ENCODE data around the gene THRAP3. TPM values are rescaled to one million over a fixed set of nuclear protein-coding genes. Genes with fewer than 3 reads are reported as not detected.

THRAP3 gene
- total and polyA plus RNA-seq, 7 donors: 45.8 to 159 (median 96.6) TPM

GRCh38 chr1:36285443-36286101 is 61.3 kb downstream of the THRAP3 start:
- WGBS, 3 donors: 37 to 49% (median 41%) methylated on average over 7 of the region's 7 CpGs
- Histone ChIP-seq H3K27me3 (ENCODE audit: insufficient read depth in 3 of 3, low read length in 2 of 3) (no peaks in the 10 kb centered on the region), H3K36me3 (ENCODE audit: insufficient read depth in 1 of 2, low read depth in 1 of 2) (peaks cover 4 to 82% of the 10 kb centered on the region in 2 donors), H3K9me3 (no peaks in the 10 kb centered on the region), H3K4me3 (peak overlapping the region; percentile 30), H3K4me1 (peaks cover 93% of the 10 kb centered on the region), H3K27ac (peak overlapping the region; percentile 91)
- peak; percentile 81 to 85 (median 84) for ATAC-seq
- intact Hi-C loops (cut with DNase I): loop anchor here (2.0 to 5.0 kb wide), 4 partner anchors 58 to 188 kb away; partner anchors contain the start of genes MAP7D1 (in 1 of the 2) and THRAP3 (in 1 of the 2)
- DNase-seq: no peak
- TF ChIP-seq, protein P1, sequence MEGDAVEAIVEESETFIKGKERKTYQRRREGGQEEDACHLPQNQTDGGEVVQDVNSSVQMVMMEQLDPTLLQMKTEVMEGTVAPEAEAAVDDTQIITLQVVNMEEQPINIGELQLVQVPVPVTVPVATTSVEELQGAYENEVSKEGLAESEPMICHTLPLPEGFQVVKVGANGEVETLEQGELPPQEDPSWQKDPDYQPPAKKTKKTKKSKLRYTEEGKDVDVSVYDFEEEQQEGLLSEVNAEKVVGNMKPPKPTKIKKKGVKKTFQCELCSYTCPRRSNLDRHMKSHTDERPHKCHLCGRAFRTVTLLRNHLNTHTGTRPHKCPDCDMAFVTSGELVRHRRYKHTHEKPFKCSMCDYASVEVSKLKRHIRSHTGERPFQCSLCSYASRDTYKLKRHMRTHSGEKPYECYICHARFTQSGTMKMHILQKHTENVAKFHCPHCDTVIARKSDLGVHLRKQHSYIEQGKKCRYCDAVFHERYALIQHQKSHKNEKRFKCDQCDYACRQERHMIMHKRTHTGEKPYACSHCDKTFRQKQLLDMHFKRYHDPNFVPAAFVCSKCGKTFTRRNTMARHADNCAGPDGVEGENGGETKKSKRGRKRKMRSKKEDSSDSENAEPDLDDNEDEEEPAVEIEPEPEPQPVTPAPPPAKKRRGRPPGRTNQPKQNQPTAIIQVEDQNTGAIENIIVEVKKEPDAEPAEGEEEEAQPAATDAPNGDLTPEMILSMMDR (IDR thresholded peaks at IDR 0.05): peak; percentile 77

GRCh38 chr1:36286802-36287201 is 62.6 kb downstream of the THRAP3 start:
- TF ChIP-seq, protein P1 (IDR thresholded peaks at IDR 0.05): no peak
- Histone ChIP-seq H3K27me3 (ENCODE audit: insufficient read depth in 3 of 3, low read length in 2 of 3) (no peaks in the 10 kb centered on the region), H3K4me1 (peaks cover 92% of the 10 kb centered on the region), H3K36me3 (ENCODE audit: insufficient read depth in 1 of 2, low read depth in 1 of 2) (peaks cover 10 to 95% of the 10 kb centered on the region in 2 donors), H3K4me3 (peak overlapping the region; percentile 30), H3K27ac (peak overlapping the region; percentile 91), H3K9me3 (no peaks in the 10 kb centered on the region)
- no peak for DNase-seq
- intact Hi-C loops (cut with DNase I): loop anchor here (5.0 kb wide), 3 partner anchors 60 to 190 kb away; partner anchors contain the start of gene MAP7D1 (in 1 of the 2)
- 59 to 84% (median 67%) methylated on average over 13 of the region's 13 CpGs for WGBS, 3 donors
- peak in 1 of 4 donors; percentile 2 for ATAC-seq

DNA sequence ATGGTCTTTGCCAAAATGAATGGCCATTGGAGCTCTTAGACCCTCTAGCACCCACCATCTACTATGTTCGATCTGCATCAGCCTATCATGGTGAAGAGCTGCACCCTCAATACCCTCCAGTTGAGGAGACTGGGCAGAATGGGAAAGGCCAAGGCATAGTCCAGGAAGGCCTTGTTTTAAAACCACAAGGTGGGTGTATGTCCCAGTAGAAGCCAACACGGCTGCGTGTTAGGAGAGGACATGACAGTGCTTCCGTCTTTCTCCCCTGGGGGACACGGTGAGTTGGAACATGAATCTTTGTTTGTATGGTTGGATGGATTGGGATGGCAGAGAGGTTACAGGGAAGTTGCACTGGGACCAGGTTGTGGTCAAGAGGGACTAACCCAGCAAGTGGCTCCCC is 63.4 kb downstream of the THRAP3 start:
- ATAC-seq (peak; percentile 11 to 44 (median 32)), DNase-seq (no peak)
- Histone ChIP-seq H3K4me3 (peak overlapping the region; percentile 30), H3K9me3 (no peaks in the 10 kb centered on the region), H3K36me3 (ENCODE audit: insufficient read depth in 1 of 2, low read depth in 1 of 2) (peaks cover 12 to 98% of the 10 kb centered on the region in 2 donors), H3K4me1 (peaks cover 84% of the 10 kb centered on the region), H3K27me3 (ENCODE audit: insufficient read depth in 3 of 3, low read length in 2 of 3) (no peaks in the 10 kb centered on the region), H3K27ac (peak overlapping the region; percentile 91)
- intact Hi-C loops (cut with DNase I): loop anchor here (5.0 kb wide), 3 partner anchors 60 to 190 kb away; partner anchors contain the start of gene MAP7D1 (in 1 of the 2)
- 44 to 66% (median 53%) methylated on average over 5 of the region's 5 CpGs for WGBS, 3 donors
- TF ChIP-seq, protein P1 (IDR thresholded peaks at IDR 0.05): no peak

- ATAC-seq (no peak), DNase-seq (no peak)
- H3K4me1 ChIP-seq: peaks cover 19% of the 10 kb centered on the region
- H3K9me3 ChIP-seq: no peaks in the 10 kb centered on the region
- H3K27me3 ChIP-seq (ENCODE audit: insufficient read depth in 3 of 3, low read length in 2 of 3): no peaks in the 10 kb centered on the region
- 60 to 94% (median 91%) methylated on average over 2 of the region's 2 CpGs for WGBS, 3 donors
- intact Hi-C loops (cut with DNase I): no loop called here
- peaks cover 15 to 98% of the 10 kb centered on the region in 2 donors for H3K36me3 ChIP-seq (ENCODE audit: insufficient read depth in 1 of 2, low read depth in 1 of 2)
- TF ChIP-seq, protein P1 (IDR thresholded peaks at IDR 0.05): no peak
- no peak overlapping the region for H3K4me3 ChIP-seq
- peak overlapping the region; percentile 27 for H3K27ac ChIP-seq
Measured at GRCh38 chr1:36295390-36295789, 71.1 kb downstream of the THRAP3 start.
